Liver (tissue), 9 donors: Measurements from ENCODE around the gene GRM2. TPM values are rescaled to one million over a fixed set of nuclear protein-coding genes. Genes with fewer than 3 reads are reported as not detected.
A peak's percentile ranks its signal among the peaks of the same experiment; 100 is the strongest.

Experiments
- DNase-seq: peaks from one replicate; pipeline ENCODE4 v3.0.0-alpha.2; 2017; ENCODE audit warnings: low spot score
- H3K27ac ChIP-seq, 2 donors: one replicate each; pipeline ENCODE4 v1.7.0; 2013; ENCODE audit warnings: inconsistent platforms in 2 of 2, low read length in 2 of 2, control low read depth in 1 of 2, low read depth in 1 of 2, mild to moderate bottlenecking in 1 of 2
- H3K27me3 ChIP-seq, 4 donors: one replicate each; pipeline versions ENCODE4 v1.6.1 to v1.7.0; 2013; ENCODE audit warnings: low read length in 3 of 4, inconsistent platforms in 1 of 4, mild to moderate bottlenecking in 1 of 4, moderate library complexity in 1 of 4; ENCODE audit not compliant: control insufficient read depth in 4 of 4, insufficient read depth in 4 of 4
- H3K36me3 ChIP-seq, 4 donors: one replicate each; pipeline versions ENCODE4 v1.6.1 to v1.7.0; 2013; ENCODE audit warnings: low read length in 3 of 4, mild to moderate bottlenecking in 3 of 4, low read depth in 1 of 4, moderate library complexity in 1 of 4; ENCODE audit not compliant: control insufficient read depth in 4 of 4, insufficient read depth in 3 of 4
- H3K4me1 ChIP-seq, 4 donors: one replicate each; pipeline versions ENCODE4 v1.6.1 to v1.7.0; 2013; ENCODE audit warnings: low read length in 3 of 4, mild to moderate bottlenecking in 3 of 4, moderate library complexity in 1 of 4; ENCODE audit not compliant: control insufficient read depth in 4 of 4, insufficient read depth in 4 of 4
- H3K4me3 ChIP-seq, 3 donors: one replicate each; pipeline versions ENCODE4 v1.6.1 to v1.7.0; 2013; ENCODE audit warnings: low read length in 3 of 3, control low read depth in 1 of 3, low read depth in 1 of 3, mild to moderate bottlenecking in 1 of 3
- H3K9ac ChIP-seq, 2 donors: one replicate each; pipeline ENCODE4 v1.7.0; 2013; ENCODE audit warnings: low read length in 2 of 2, mild to moderate bottlenecking in 2 of 2, moderate library complexity in 2 of 2, control low read depth in 1 of 2, low read depth in 1 of 2
- H3K9me3 ChIP-seq, 4 donors: one replicate each; pipeline versions ENCODE4 v1.6.1 to v1.7.0; 2013; ENCODE audit warnings: low read length in 3 of 4; ENCODE audit not compliant: control insufficient read depth in 4 of 4
- ATF3 ChIP-seq: IDR thresholded peaks from 2 replicates; pipeline ENCODE4 v1.6.1; 2016; ENCODE audit warnings: antibody characterized with exemption
- CTCF ChIP-seq: fragments of 150-350 bp; IDR thresholded peaks from 2 replicates; pipeline ENCODE4 v1.5.1; 2017; ENCODE audit warnings: improper control_type of control experiment, low read depth, low read length; ENCODE audit not compliant: missing input control
- EGR1 ChIP-seq, 2 donors: IDR thresholded peaks; 2 replicates each; pipeline ENCODE4 v1.6.1; 2016 to 2018; ENCODE audit warnings: antibody characterized with exemption in 2 of 2, low read depth in 2 of 2
- FOXA1 ChIP-seq: IDR thresholded peaks from 2 replicates; pipeline ENCODE4 v1.6.1; 2016; ENCODE audit warnings: antibody characterized with exemption
- FOXA2 ChIP-seq: IDR thresholded peaks from 2 replicates; pipeline ENCODE4 v1.6.1; 2016; ENCODE audit warnings: antibody characterized with exemption
- GABPA ChIP-seq, 2 donors: IDR thresholded peaks in 1 of 2; conservative IDR thresholded peaks in 1 of 2; 2 replicates each; pipeline ENCODE4 v1.6.1; 2016; ENCODE audit warnings: antibody characterized with exemption in 2 of 2, mild to moderate bottlenecking in 1 of 2, moderate library complexity in 1 of 2
- HNF4A ChIP-seq, 2 donors: conservative IDR thresholded peaks; 2 replicates each; pipeline ENCODE4 v1.6.1; 2016; ENCODE audit warnings: antibody characterized with exemption in 2 of 2, mild to moderate bottlenecking in 2 of 2
- HNF4G ChIP-seq: IDR thresholded peaks from 2 replicates; pipeline ENCODE4 v1.6.1; 2016; ENCODE audit warnings: antibody characterized with exemption
- JUND ChIP-seq, 2 donors: IDR thresholded peaks; 2 replicates each; pipeline ENCODE4 v1.6.1; 2016; ENCODE audit warnings: antibody characterized with exemption in 2 of 2
- MAX ChIP-seq: IDR thresholded peaks from 2 replicates; pipeline ENCODE4 v1.6.1; 2016; ENCODE audit warnings: antibody characterized with exemption
- NR2F2 ChIP-seq: IDR thresholded peaks from 2 replicates; pipeline ENCODE4 v1.6.1; 2016; ENCODE audit warnings: antibody characterized with exemption
- RAD21 ChIP-seq, 2 donors: IDR thresholded peaks; 2 replicates each; pipeline ENCODE4 v1.6.1; 2016; ENCODE audit warnings: antibody characterized with exemption in 2 of 2, mild to moderate bottlenecking in 2 of 2
- REST ChIP-seq: IDR thresholded peaks from 2 replicates; pipeline ENCODE4 v1.6.1; 2016; ENCODE audit warnings: antibody characterized with exemption, mild to moderate bottlenecking
- RXRA ChIP-seq, 2 donors: IDR thresholded peaks; 2 replicates each; pipeline ENCODE4 v1.6.1; 2017 to 2018; ENCODE audit warnings: antibody characterized with exemption in 2 of 2, mild to moderate bottlenecking in 1 of 2
- SP1 ChIP-seq: IDR thresholded peaks from 2 replicates; pipeline ENCODE4 v1.6.1; 2018; ENCODE audit warnings: antibody characterized with exemption, mild to moderate bottlenecking
- YY1 ChIP-seq: IDR thresholded peaks from 2 replicates; pipeline ENCODE4 v1.6.1; 2016; ENCODE audit warnings: antibody characterized with exemption, mild to moderate bottlenecking
- WGBS: extraction: QIAGEN DNeasy Blood & Tissue Kit; methylation state at CpG from one replicate; pipeline ENCODE4 v1.1.7; 2013; 5-methylcytosine and 5-hydroxymethylcytosine counted together
- polyA plus RNA-seq, 2 donors: library from polyadenylated mRNA; stranded (reverse) in 1 of 2; unstranded in 1 of 2; fragments of 200-250 nt in 1 of 2; fragments of >200 nt in 1 of 2; fragmentation: Nextera tagmentation in 1 of 2; extraction: Ambion mirVana in 1 of 2; gene quantifications; one replicate each; pipeline versions ENCODE4 v1.2.1 to v1.2.3, GENCODE V29; 2013 to 2015
- total RNA-seq, 2 donors: library from RNA; depleted of rRNA; stranded (reverse); fragments of >200 nt; gene quantifications; one replicate each; pipeline ENCODE4 v1.2.3, GENCODE V29; 2014
- donor health status: healthy.
- donor health status: healthy.
- donor health status: healthy.
- donor health status: healthy.
- donor health status: healthy.

GRM2 gene
- total RNA-seq (under 1 TPM in 1 of 2 donors, not detected in 1; 0.08 TPM), polyA plus RNA-seq (under 1 TPM in 1 of 2 donors, not detected in 1; 0.02 TPM)

- DNase-seq = peak; percentile 75
- WGBS = 21% methylated on average over 69 of the region's 69 CpGs
- H3K27ac ChIP-seq = no peak within 1 kb of the TSS
- TF ChIP-seq REST (peak; percentile 98), ATF3 (no peak), MAX (no peak), CTCF (no peak)
- H3K9ac ChIP-seq = no peak within 1 kb of the TSS
- H3K4me1 ChIP-seq = peaks cover 0 to 4% (median 1%) of the 10 kb centered on the region in 4 donors
- H3K9me3 ChIP-seq = no peaks in the 10 kb centered on the region
- no peaks in the 10 kb centered on the region for H3K27me3 ChIP-seq
- H3K4me3 ChIP-seq = peak within 1 kb of the TSS in 1 of 3 donors; percentile 12
- H3K36me3 ChIP-seq = peaks cover 5 to 25% (median 11%) of the 10 kb centered on the region in 4 donors
Measured at GRCh38 chr3:51706788-51707731, at the start of gene GRM2. GRM2 (plus strand) TSS chr3:51707068; CDS start chr3:51708984, 1,916 bp downstream.

- DNase-seq = no peak
- peaks cover 5 to 27% (median 18%) of the 10 kb centered on the region in 4 donors for H3K4me1 ChIP-seq
- H3K4me3 ChIP-seq = no peak overlapping the region
- no peaks in the 10 kb centered on the region for H3K27me3 ChIP-seq
- H3K36me3 ChIP-seq = peaks cover 2 to 41% (median 23%) of the 10 kb centered on the region in 4 donors
- no peaks in the 10 kb centered on the region for H3K9me3 ChIP-seq
- 52% methylated on average over 3 of the region's 3 CpGs for WGBS
- no peak overlapping the region for H3K9ac ChIP-seq
- H3K27ac ChIP-seq = peak overlapping the region; percentile 31 to 35
- no peak for TF ChIP-seq MAX
- no peak for TF ChIP-seq EGR1 (IDR thresholded peaks at IDR 0.05; ENCODE audit: low read depth in 2 of 2)
- no peak for TF ChIP-seq CTCF
- TF ChIP-seq HNF4A (conservative IDR thresholded peaks at IDR 0.05) = peak; percentile 52 to 57
- peak; percentile 16 for TF ChIP-seq REST
- TF ChIP-seq SP1 = peak; percentile 59
- peak; percentile 43 to 61 for TF ChIP-seq RXRA (IDR thresholded peaks at IDR 0.05)
- peak; percentile 31 for TF ChIP-seq YY1
- TF ChIP-seq GABPA (IDR thresholded peaks at IDR 0.05 in 1 of 2, conservative IDR thresholded peaks at IDR 0.05 in 1 of 2) = peak in 1 of 2 donors; percentile 74
- no peak for TF ChIP-seq JUND (IDR thresholded peaks at IDR 0.05)
- no peak for TF ChIP-seq FOXA2
- no peak for TF ChIP-seq RAD21 (IDR thresholded peaks at IDR 0.05)
- TF ChIP-seq FOXA1 = no peak
- no peak for TF ChIP-seq HNF4G
- no peak for TF ChIP-seq NR2F2
Measured at GRCh38 chr3:51657234-51657633, 49.6 kb upstream of the GRM2 start.
